ENCODE results near the gene C17orf114.

The C17orf114 gene

DNA sequence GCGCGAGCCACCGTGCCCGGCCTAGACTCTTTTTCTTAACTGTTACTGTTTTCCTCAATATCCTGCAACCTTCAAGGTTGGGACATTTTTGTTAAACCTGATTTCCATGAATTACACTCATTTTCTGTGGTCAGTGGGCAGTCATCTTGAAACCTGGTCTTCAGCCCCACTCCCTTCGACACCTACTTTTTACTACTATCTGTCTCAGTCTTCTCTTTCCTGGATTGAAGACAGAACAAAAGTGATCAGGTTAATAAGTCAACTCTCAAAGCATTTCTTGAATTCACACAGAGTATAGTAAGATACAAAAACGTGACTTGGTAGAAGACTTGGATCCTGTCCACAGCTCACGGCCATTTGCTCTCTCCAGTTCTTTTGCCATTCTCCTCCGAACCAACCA lies 37.1 kb upstream of the C17orf114 start:
- H3K4me1 ChIP-seq: peaks cover 65% of the 10 kb centered on the region
- DNase-seq (ENCODE audit: extremely low spot score in 2 of 2): no peak
- intact Hi-C loops (cut with DNase I): no loop called here

DNA sequence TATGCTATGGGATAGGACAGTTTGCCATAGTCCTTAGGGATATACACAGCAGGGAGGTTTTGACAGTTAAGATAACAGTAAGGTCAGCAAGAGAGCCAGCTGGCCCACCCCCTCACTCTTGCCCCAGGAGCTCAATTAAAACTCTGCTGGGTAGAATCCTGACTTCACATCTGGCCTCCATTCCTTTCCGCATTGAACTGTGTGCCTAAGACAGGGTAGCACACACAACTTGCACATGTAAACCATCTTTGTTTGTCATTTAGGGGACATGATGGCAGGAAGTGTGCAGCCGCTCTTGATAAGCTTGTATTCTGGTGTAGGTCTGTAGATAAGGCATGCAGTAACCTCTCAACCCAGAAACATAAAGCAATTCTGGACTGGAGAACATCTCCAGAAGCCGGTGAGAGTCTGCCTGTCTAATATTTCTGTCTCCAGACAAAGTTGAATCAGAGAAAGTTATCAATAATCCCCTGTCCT lies 36.2 kb upstream of the C17orf114 start:
- intact Hi-C loops (cut with DNase I): no loop called here
- peaks cover 73% of the 10 kb centered on the region for H3K4me1 ChIP-seq
- no peaks in the 10 kb centered on the region for H3K9me3 ChIP-seq
- no peaks in the 10 kb centered on the region for H3K27me3 ChIP-seq
- H3K36me3 ChIP-seq: no peaks in the 10 kb centered on the region
- no peak overlapping the region for H3K4me3 ChIP-seq
- H3K27ac ChIP-seq: no peak overlapping the region
- TF ChIP-seq POLR2AphosphoS5 (IDR thresholded peaks at IDR 0.05; ENCODE audit: insufficient read depth in 1 of 2, low read depth in 1 of 2): no peak
- no peak for DNase-seq (ENCODE audit: extremely low spot score in 2 of 2)

More for the DNA sequence above, 37.1 kb upstream of the C17orf114 start:
- H3K9me3 ChIP-seq: no peaks in the 10 kb centered on the region
- no peak overlapping the region for H3K4me3 ChIP-seq
- H3K36me3 ChIP-seq: no peaks in the 10 kb centered on the region
- TF ChIP-seq POLR2AphosphoS5 (IDR thresholded peaks at IDR 0.05; ENCODE audit: insufficient read depth in 1 of 2, low read depth in 1 of 2) (no peak), POLR2A (IDR thresholded peaks at IDR 0.05) (no peak)
- TF ChIP-seq, protein P1, sequence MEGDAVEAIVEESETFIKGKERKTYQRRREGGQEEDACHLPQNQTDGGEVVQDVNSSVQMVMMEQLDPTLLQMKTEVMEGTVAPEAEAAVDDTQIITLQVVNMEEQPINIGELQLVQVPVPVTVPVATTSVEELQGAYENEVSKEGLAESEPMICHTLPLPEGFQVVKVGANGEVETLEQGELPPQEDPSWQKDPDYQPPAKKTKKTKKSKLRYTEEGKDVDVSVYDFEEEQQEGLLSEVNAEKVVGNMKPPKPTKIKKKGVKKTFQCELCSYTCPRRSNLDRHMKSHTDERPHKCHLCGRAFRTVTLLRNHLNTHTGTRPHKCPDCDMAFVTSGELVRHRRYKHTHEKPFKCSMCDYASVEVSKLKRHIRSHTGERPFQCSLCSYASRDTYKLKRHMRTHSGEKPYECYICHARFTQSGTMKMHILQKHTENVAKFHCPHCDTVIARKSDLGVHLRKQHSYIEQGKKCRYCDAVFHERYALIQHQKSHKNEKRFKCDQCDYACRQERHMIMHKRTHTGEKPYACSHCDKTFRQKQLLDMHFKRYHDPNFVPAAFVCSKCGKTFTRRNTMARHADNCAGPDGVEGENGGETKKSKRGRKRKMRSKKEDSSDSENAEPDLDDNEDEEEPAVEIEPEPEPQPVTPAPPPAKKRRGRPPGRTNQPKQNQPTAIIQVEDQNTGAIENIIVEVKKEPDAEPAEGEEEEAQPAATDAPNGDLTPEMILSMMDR (IDR thresholded peaks at IDR 0.05): no peak
- no peak overlapping the region for H3K27ac ChIP-seq
- H3K27me3 ChIP-seq: no peaks in the 10 kb centered on the region

DNA sequence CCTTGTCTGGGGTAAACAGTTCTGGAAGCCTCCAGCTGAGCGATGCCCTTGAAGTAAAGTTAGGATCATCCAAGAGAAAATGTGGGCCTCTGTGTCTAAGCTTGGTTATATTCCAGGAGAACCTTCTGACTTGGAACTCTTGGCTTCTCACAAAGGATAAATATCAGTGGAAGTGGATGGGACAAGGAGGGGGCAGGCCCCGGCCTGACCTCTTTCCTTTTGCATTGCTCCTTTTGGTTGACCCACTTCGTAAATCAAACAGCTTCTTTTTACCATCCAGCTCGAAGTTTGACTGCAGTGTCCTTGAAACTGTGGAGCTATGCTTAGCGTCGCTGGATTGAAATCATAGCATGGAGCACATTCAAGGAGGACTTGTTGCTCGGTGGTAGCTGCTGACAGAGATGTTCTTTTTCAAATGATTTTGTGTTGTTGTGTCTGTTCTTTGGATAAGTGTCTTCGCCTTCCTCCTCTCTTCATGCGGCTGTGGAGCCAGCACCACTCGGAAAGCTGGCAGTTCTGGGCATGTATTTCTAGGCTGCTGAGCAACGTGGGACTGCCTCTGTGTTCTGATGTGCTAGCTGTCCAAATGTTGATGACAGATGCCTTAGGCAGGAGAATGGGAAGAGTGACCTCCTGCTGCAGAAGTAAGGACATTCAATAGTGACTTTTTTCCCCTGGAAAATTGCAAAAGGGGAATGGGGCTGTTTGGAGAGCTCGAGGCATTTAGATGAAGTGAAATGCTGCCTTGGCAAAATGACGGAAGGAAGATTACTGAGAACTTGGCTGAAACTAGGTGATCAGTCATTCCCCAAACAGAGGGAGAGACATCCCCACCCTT lies 35.6 kb upstream of the C17orf114 start:
- no peak for TF ChIP-seq POLR2AphosphoS5 (IDR thresholded peaks at IDR 0.05; ENCODE audit: insufficient read depth in 1 of 2, low read depth in 1 of 2)
- peaks cover 73% of the 10 kb centered on the region for H3K4me1 ChIP-seq
- no peak overlapping the region for H3K27ac ChIP-seq
- no peak overlapping the region for H3K4me3 ChIP-seq
- H3K9me3 ChIP-seq: no peaks in the 10 kb centered on the region
- no peak for DNase-seq (ENCODE audit: extremely low spot score in 2 of 2)
- intact Hi-C loops (cut with DNase I): no loop called here
- H3K36me3 ChIP-seq: no peaks in the 10 kb centered on the region
- no peaks in the 10 kb centered on the region for H3K27me3 ChIP-seq

DNA sequence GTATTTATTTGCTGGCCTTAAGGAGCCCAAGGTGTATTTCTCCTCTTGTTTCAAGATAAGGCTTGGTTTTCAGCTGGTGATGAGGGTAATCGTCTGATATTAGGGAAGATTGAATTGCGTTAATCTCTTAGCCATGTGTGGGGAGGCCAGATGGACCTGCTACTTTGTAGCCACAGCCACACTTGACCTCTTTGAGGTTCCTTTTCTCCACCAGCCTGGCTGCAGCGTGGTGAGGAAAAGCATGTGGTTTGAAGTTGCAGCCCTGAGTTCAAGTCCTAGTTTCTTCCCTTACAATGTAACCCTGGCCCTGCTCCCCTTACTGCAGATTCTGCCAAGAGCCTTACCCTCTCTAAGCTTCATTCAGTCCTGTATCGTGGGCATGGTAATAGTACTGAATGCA lies 34.1 kb upstream of the C17orf114 start:
- no peaks in the 10 kb centered on the region for H3K36me3 ChIP-seq
- H3K27me3 ChIP-seq: no peaks in the 10 kb centered on the region
- TF ChIP-seq, protein P1 (IDR thresholded peaks at IDR 0.05): no peak
- TF ChIP-seq POLR2A (IDR thresholded peaks at IDR 0.05) (no peak), POLR2AphosphoS5 (IDR thresholded peaks at IDR 0.05; ENCODE audit: insufficient read depth in 1 of 2, low read depth in 1 of 2) (no peak)
- no peak overlapping the region for H3K27ac ChIP-seq
- no peaks in the 10 kb centered on the region for H3K9me3 ChIP-seq
- H3K4me1 ChIP-seq: peaks cover 73% of the 10 kb centered on the region
- no peak overlapping the region for H3K4me3 ChIP-seq
- DNase-seq (ENCODE audit: extremely low spot score in 2 of 2): no peak
- intact Hi-C loops (cut with DNase I): no loop called here

DNA sequence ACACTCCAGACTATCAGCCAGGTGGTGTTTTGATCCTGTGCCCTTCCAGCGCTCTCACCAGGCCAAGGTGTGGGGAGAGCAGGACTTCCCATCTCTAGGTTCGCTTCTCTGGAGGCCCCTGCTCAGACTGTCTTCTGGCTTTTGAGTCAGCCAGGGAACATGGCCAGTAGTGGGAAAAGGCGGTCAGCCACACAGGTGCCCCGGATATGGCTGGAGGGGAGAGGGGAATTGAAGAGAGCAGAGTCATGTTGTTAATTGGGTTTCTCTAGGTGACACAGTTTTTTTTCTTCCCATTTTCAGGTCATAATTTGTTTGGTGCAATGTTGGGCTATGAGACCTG lies 32.5 kb upstream of the C17orf114 start:
- Histone ChIP-seq H3K4me1 (peaks cover 57% of the 10 kb centered on the region), H3K9me3 (no peaks in the 10 kb centered on the region), H3K4me3 (peak overlapping the region; percentile 97 to 100), H3K27ac (peak overlapping the region; percentile 100), H3K36me3 (no peaks in the 10 kb centered on the region), H3K27me3 (no peaks in the 10 kb centered on the region)
- DNase-seq (ENCODE audit: extremely low spot score in 2 of 2): no peak
- TF ChIP-seq POLR2A (IDR thresholded peaks at IDR 0.05) (no peak), POLR2AphosphoS5 (IDR thresholded peaks at IDR 0.05; ENCODE audit: insufficient read depth in 1 of 2, low read depth in 1 of 2) (no peak)
- TF ChIP-seq, protein P1 (IDR thresholded peaks at IDR 0.05): no peak
- intact Hi-C loops (cut with DNase I): no loop called here
